Thyroid gland (tissue), 4 donors: ENCODE results near the gene GPR6. TPM values are rescaled to one million over a fixed set of nuclear protein-coding genes. Genes with fewer than 3 reads are reported as not detected.

Experiments used
- DNase-seq, 2 donors: peaks; one replicate each; pipeline ENCODE4 v3.0.0-alpha.2; 2019
- H3K27ac ChIP-seq, 3 donors: fragments of 200-600 bp; sonication (generic); 1 replicate in 2 of 3; 2 replicates in 1 of 3; pipeline ENCODE4 v1.5.1; 2016 to 2019; ENCODE audit warnings: mild to moderate bottlenecking in 1 of 3, moderate library complexity in 1 of 3
- H3K27me3 ChIP-seq: fragments of 200-600 bp; sonication (generic); one replicate; pipeline ENCODE4 v1.5.1; 2019
- H3K36me3 ChIP-seq, 2 donors: fragments of 200-600 bp; sonication (generic); one replicate each; pipeline ENCODE4 v1.5.1; 2016 to 2019
- H3K4me1 ChIP-seq, 2 donors: fragments of 200-600 bp; sonication (generic); one replicate each; pipeline ENCODE4 v1.5.1; 2017 to 2019
- H3K4me3 ChIP-seq, 3 donors: fragments of 200-600 bp; sonication (generic); replicated peaks in 1 of 3; 1 replicate in 2 of 3; 2 replicates in 1 of 3; pipeline ENCODE4 v1.5.1; 2016; ENCODE audit warnings: mild to moderate bottlenecking in 1 of 3
- H3K9me3 ChIP-seq: fragments of 200-600 bp; sonication (generic); one replicate; pipeline ENCODE4 v1.5.1; 2017
- CTCF ChIP-seq, 6 experiments: fragments of 200-600 bp in 3 of 6; fragments of 450-650 bp in 3 of 6; sonication (generic) in 3 of 6; IDR thresholded peaks; one replicate each; pipeline ENCODE4 v1.5.1; 2016 to 2019; ENCODE audit warnings: antibody characterized with exemption in 6 of 6, mild to moderate bottlenecking in 2 of 6, inconsistent platforms in 1 of 6, moderate library complexity in 1 of 6
- POLR2A ChIP-seq, 2 donors: fragments of 450-650 bp; IDR thresholded peaks; one replicate each; pipeline ENCODE4 v1.6.1; 2017; ENCODE audit warnings: antibody characterized with exemption in 2 of 2, mild to moderate bottlenecking in 2 of 2, moderate library complexity in 1 of 2
- WGBS, 2 donors: methylation state at CpG; one replicate each; pipeline ENCODE4 v1.1.5; 2017; 5-methylcytosine and 5-hydroxymethylcytosine counted together
- intact Hi-C: fragments of 100-400 bp; cut with DNase I; formaldehyde crosslinking; loops from one replicate; pipeline ENCODE4 v1.15.1; 2023
- total RNA-seq, 4 donors: library from RNA; depleted of rRNA; stranded (reverse); fragments of >200 nt; gene quantifications; one replicate each; pipeline ENCODE4 v1.2.3, GENCODE V29; 2016

The GPR6 gene
- total RNA-seq, 4 donors from 2014 or later, result not detected

GRCh38 chr6:109962271-109962670 is 15.8 kb upstream of the GPR6 start:
- no peaks in the 10 kb centered on the region for H3K4me1 ChIP-seq
- WGBS, 2 donors, result 86 to 90% methylated on average over 5 of the region's 5 CpGs
- intact Hi-C loops, result no loop called here
- H3K4me3 ChIP-seq, result no peak overlapping the region
- no peak overlapping the region for H3K27ac ChIP-seq
- no peaks in the 10 kb centered on the region for H3K36me3 ChIP-seq
- no peaks in the 10 kb centered on the region for H3K27me3 ChIP-seq
- H3K9me3 ChIP-seq, result no peaks in the 10 kb centered on the region
- no peak for DNase-seq
- TF ChIP-seq POLR2A (IDR thresholded peaks at IDR 0.05) (no peak), CTCF (IDR thresholded peaks at IDR 0.05) (no peak)

GRCh38 chr6:109963598-109964170 is 14.4 kb upstream of the GPR6 start:
- TF ChIP-seq POLR2A (IDR thresholded peaks at IDR 0.05) (no peak), CTCF (IDR thresholded peaks at IDR 0.05) (no peak)
- no peaks in the 10 kb centered on the region for H3K36me3 ChIP-seq
- no peak for DNase-seq
- 87 to 100% methylated on average over 2 of the region's 2 CpGs for WGBS, 2 donors
- no peaks in the 10 kb centered on the region for H3K9me3 ChIP-seq
- no peak overlapping the region for H3K4me3 ChIP-seq
- no peak overlapping the region for H3K27ac ChIP-seq
- intact Hi-C loops, result no loop called here
- no peaks in the 10 kb centered on the region for H3K27me3 ChIP-seq
- no peaks in the 10 kb centered on the region for H3K4me1 ChIP-seq

GRCh38 chr6:109964949-109965348 is 13.2 kb upstream of the GPR6 start:
- no peaks in the 10 kb centered on the region for H3K36me3 ChIP-seq
- H3K4me1 ChIP-seq, result no peaks in the 10 kb centered on the region
- H3K4me3 ChIP-seq, result no peak overlapping the region
- intact Hi-C loops, result no loop called here
- H3K27me3 ChIP-seq, result no peaks in the 10 kb centered on the region
- H3K9me3 ChIP-seq, result no peaks in the 10 kb centered on the region
- no peak for DNase-seq
- no peak for TF ChIP-seq CTCF (IDR thresholded peaks at IDR 0.05)
- no peak for TF ChIP-seq POLR2A (IDR thresholded peaks at IDR 0.05)
- 91 to 97% methylated on average over 2 of the region's 2 CpGs for WGBS, 2 donors
- H3K27ac ChIP-seq, result no peak overlapping the region

- Histone ChIP-seq H3K4me3 (no peak overlapping the region), H3K36me3 (no peaks in the 10 kb centered on the region), H3K27ac (no peak overlapping the region), H3K9me3 (no peaks in the 10 kb centered on the region), H3K27me3 (no peaks in the 10 kb centered on the region), H3K4me1 (no peaks in the 10 kb centered on the region)
- 96 to 100% methylated on average over 1 of the region's 1 CpG for WGBS, 2 donors
- DNase-seq, result no peak
- TF ChIP-seq POLR2A (IDR thresholded peaks at IDR 0.05), result no peak
- no peak for TF ChIP-seq CTCF (IDR thresholded peaks at IDR 0.05)
- intact Hi-C loops, result no loop called here
These were observed 11.8 kb upstream of the GPR6 start for GRCh38 chr6:109966299-109966698.

GRCh38 chr6:109977791-109978173 is 329 bp upstream of the GPR6 start:
- Histone ChIP-seq H3K36me3 (no peaks in the 10 kb centered on the region), H3K27me3 (peaks cover 16% of the 10 kb centered on the region), H3K27ac (no peak overlapping the region), H3K9me3 (no peaks in the 10 kb centered on the region), H3K4me3 (no peak overlapping the region), H3K4me1 (no peaks in the 10 kb centered on the region)
- 17 to 18% methylated on average over 9 of the region's 9 CpGs for WGBS, 2 donors
- TF ChIP-seq CTCF (IDR thresholded peaks at IDR 0.05) (no peak), POLR2A (IDR thresholded peaks at IDR 0.05) (no peak)
- DNase-seq, result no peak
- intact Hi-C loops, result no loop called here
